HFFc6 (cell line): Measurements from ENCODE around the gene ILRUN. TPM values are rescaled to one million over a fixed set of nuclear protein-coding genes. Genes with fewer than 3 reads are reported as not detected.
"Not testable (repeated sequence)": the region's sequence is repeated elsewhere in the genome, so short reads cannot be mapped to it uniquely, and the experiment has no call there.

Experiments used
- DNase-seq: peaks from one replicate; pipeline ENCODE4 v3.0.0-alpha.2; 2018
- H3K27ac Mint-ChIP-seq: 2 replicates; pipeline ENCODE4 v1.8.0; 2020; ENCODE audit warnings: mild to moderate bottlenecking, mixed read lengths
- H3K27me3 Mint-ChIP-seq: 2 replicates; pipeline ENCODE4 v1.8.0; 2021; ENCODE audit warnings: mild to moderate bottlenecking, moderate library complexity, mixed read lengths; ENCODE audit not compliant: insufficient read depth
- H3K36me3 Mint-ChIP-seq: 2 replicates; pipeline ENCODE4 v1.8.0; 2021; ENCODE audit warnings: low read depth, mixed read lengths
- H3K4me1 Mint-ChIP-seq: 2 replicates; pipeline ENCODE4 v1.8.0; 2020; ENCODE audit warnings: low read depth, mixed read lengths
- H3K4me3 Mint-ChIP-seq: 2 replicates; pipeline ENCODE4 v1.8.0; 2020; ENCODE audit warnings: mild to moderate bottlenecking, moderate library complexity, mixed read lengths
- H3K9me3 Mint-ChIP-seq: 2 replicates; pipeline ENCODE4 v1.8.0; 2020; ENCODE audit warnings: mild to moderate bottlenecking, mixed read lengths
- total RNA-seq, 6 experiments: library from RNA; stranded (reverse); fragmentation: NEBNext Ultra II Directional; extraction: Animal tissue kit (Norgen Biotek cat#: 25700); gene quantifications; 2 replicates in 1 of 6; 3 replicates in 5 of 6; pipeline ENCODE4 v1.2.3, GENCODE V29; 2021
- TF ChIP-seq, protein P1 (sequence below): fragments of 200-600 bp; sonication (generic); IDR thresholded peaks from 2 replicates; pipeline ENCODE4 v1.5.0; 2021; ENCODE audit warnings: antibody characterized with exemption, mild to moderate bottlenecking

The ILRUN gene
- total RNA-seq, 6 experiments from 2014 or later = 56.0 to 65.1 (median 59.4) TPM

DNA sequence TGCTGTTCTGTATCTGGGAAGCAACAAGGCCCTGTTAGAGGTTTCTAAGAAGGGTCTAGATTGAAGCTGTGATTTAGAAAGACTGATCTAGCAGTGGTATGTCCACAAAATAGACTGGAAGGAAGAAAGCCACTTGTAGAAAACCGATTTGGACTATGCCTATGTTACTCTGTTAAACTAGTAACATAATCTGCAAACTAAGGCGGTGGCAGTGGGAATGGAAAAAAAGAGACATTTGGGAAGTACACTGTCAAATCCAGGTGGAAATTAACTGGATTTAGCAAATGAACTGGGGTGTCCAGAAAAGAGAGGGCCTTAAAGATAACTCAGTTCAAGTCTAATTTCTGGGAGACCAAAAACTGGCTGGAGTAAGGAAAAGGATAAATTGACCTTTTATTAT lies 11.6 kb downstream of the ILRUN start:
- Mint-ChIP-seq H3K4me1 (peaks cover 12% of the 10 kb centered on the region), H3K36me3 (peaks cover 6% of the 10 kb centered on the region; the same call in 1 of the 2 replicates), H3K27ac (no peak overlapping the region), H3K27me3 (no peaks in the 10 kb centered on the region), H3K4me3 (no peak overlapping the region), H3K9me3 (no peaks in the 10 kb centered on the region)
- TF ChIP-seq, protein P1, sequence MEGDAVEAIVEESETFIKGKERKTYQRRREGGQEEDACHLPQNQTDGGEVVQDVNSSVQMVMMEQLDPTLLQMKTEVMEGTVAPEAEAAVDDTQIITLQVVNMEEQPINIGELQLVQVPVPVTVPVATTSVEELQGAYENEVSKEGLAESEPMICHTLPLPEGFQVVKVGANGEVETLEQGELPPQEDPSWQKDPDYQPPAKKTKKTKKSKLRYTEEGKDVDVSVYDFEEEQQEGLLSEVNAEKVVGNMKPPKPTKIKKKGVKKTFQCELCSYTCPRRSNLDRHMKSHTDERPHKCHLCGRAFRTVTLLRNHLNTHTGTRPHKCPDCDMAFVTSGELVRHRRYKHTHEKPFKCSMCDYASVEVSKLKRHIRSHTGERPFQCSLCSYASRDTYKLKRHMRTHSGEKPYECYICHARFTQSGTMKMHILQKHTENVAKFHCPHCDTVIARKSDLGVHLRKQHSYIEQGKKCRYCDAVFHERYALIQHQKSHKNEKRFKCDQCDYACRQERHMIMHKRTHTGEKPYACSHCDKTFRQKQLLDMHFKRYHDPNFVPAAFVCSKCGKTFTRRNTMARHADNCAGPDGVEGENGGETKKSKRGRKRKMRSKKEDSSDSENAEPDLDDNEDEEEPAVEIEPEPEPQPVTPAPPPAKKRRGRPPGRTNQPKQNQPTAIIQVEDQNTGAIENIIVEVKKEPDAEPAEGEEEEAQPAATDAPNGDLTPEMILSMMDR = no peak
- no peak for DNase-seq

DNA sequence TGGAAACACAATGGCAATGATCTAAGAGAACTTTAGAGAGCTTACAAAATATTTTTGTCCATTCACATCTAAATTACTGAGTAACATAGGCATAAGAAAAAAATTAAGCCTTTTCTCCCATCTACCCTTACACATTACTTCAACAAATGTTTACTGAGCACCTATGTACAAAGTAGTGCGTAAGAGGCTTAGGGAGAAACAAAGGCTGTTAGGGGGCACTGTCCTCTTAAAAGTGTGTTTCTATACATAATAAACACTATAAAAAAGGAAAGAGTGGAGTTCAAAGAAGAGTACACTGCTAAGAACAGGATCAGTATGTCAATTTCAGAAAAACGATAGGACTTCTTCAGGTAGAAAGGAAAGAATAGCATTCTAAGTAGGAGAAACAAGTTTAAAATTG lies 12.2 kb downstream of the ILRUN start:
- no peak overlapping the region for H3K4me3 Mint-ChIP-seq
- H3K27ac Mint-ChIP-seq = no peak overlapping the region
- peaks cover 6% of the 10 kb centered on the region; the same call in 1 of the 2 replicates for H3K36me3 Mint-ChIP-seq
- H3K27me3 Mint-ChIP-seq = no peaks in the 10 kb centered on the region
- H3K9me3 Mint-ChIP-seq = no peaks in the 10 kb centered on the region
- DNase-seq = no peak
- TF ChIP-seq, protein P1 = no peak
- H3K4me1 Mint-ChIP-seq = peaks cover 17% of the 10 kb centered on the region

DNA sequence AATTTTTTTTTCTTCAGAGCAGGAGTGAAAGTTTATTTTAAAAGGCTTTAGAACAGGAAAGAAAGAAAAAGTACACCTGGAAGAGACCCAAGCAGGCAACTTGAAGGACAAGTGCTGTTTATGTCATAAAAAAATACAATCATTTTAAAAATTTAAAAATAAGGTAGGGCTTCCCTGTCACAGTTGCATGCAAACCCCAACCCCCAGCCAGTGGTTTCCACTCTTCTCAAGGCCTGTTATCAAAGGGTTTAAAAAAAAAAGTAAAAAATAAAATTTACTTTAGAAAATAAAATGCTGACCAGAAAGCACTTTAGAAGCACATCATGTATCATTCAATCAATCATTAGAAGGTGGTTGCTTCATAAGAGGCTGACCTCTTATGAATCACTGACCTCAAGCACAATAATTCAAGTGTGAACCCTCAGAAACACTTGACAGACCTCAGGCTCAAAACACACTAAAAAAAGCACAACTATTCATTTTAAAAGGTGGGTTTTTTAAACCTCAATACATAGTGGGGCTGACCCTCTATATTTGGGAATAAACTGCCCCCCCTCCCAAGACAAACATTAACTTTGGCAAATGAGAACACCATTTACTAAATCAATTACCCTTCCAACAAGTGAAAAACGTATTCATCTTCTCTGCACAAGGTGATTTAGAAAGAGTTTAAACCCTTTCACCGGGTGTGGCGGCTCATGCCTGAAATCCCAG lies 15.6 kb downstream of the ILRUN start:
- Mint-ChIP-seq H3K27me3 (no peaks in the 10 kb centered on the region), H3K9me3 (no peaks in the 10 kb centered on the region), H3K36me3 (no peaks in the 10 kb centered on the region), H3K27ac (no peak overlapping the region; the same call in 1 of the 2 replicates), H3K4me1 (peaks cover 18% of the 10 kb centered on the region), H3K4me3 (no peak overlapping the region)
- DNase-seq = no peak
- TF ChIP-seq, protein P1 = no peak

DNA sequence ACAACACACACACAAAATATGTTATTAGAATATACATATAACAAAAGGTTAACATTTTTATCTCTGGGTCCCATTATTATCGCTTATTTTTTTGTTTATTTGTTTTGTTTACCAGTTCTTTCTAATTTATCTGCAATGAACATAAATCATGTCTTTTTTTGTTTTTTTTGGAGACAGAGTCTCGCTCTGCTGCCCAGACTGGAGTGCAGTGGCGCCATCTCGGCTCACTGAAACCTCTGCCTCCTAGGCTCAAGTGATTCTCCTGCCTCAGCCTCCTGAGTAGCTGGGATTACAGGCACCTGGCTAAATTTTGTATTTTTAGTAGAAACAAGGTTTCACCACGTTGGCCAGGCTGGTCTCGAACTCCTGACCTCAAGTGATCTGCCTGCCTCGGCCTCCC lies 16.3 kb downstream of the ILRUN start:
- H3K4me1 Mint-ChIP-seq = peaks cover 18% of the 10 kb centered on the region
- not testable (repeated sequence) for H3K27me3 Mint-ChIP-seq, DNase-seq, H3K4me3 Mint-ChIP-seq, H3K27ac Mint-ChIP-seq, H3K36me3 Mint-ChIP-seq, H3K9me3 Mint-ChIP-seq

DNA sequence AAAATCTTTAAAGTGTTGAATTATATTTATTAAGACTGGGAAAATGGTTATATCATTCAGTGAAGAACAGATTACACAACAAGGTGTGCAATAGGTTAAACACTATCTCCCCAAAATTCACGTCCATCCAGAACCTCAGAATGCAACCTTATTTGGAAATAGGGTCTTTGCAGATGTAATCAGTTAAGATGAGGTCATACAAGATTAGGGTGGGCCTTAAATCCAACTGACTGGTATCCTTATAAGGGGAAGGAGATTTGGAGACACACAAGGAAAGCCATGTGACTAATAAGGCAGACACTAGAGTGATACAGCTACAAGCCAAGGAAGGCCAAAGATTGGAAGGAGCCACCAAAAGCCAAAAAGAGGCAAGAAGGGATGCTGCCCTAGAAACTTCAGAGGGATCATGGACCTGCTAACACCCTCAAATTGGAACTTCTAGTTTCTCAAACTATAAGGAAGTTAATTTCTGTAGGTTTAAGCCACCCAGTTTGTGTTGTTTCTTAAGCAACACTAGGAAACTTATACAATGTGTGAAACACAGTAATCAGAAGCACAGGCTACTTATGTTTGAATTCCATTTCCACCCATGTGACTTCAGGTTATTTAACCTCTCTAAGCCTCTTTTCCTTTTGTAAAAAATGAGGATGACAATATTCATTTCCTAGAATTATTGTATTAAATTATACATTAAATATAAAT lies 16.9 kb downstream of the ILRUN start:
- peak overlapping the region; percentile 51 for H3K27ac Mint-ChIP-seq

More for the DNA sequence above, 16.9 kb downstream of the ILRUN start:
- Mint-ChIP-seq H3K36me3 (no peaks in the 10 kb centered on the region), H3K27me3 (peaks cover 2% of the 10 kb centered on the region; the same call in 1 of the 2 replicates), H3K4me3 (no peak overlapping the region), H3K4me1 (peaks cover 20% of the 10 kb centered on the region), H3K9me3 (no peaks in the 10 kb centered on the region)
- no peak for DNase-seq
- TF ChIP-seq, protein P1 = no peak
